Heart right ventricle (tissue), 16 donors: Measurements from ENCODE around the gene MAGOHB. TPM values are rescaled to one million over a fixed set of nuclear protein-coding genes. Genes with fewer than 3 reads are reported as not detected.

ENCODE experiments used
- ATAC-seq, 8 donors: fragments of 200-7000 bp; cut with Tn5 transposase; one replicate each; pipeline ENCODE4 v1.9.1; 2020; ENCODE audit warnings: mild to moderate bottlenecking in 8 of 8, moderate library complexity in 8 of 8, moderate number of reproducible peaks in 1 of 8
- DNase-seq, 2 donors: peaks; one replicate each; pipeline ENCODE4 v3.0.0-alpha.2; 2020
- H3K27ac ChIP-seq, 10 donors: fragments of 200-600 bp; sonication (generic) in 2 of 10; one replicate each; pipeline versions ENCODE4 v1.5.0 to v1.8.0; 2020 to 2022; ENCODE audit warnings: mild to moderate bottlenecking in 3 of 10
- H3K27me3 ChIP-seq, 7 donors: fragments of 200-600 bp; one replicate each; pipeline ENCODE4 v1.8.0; 2021 to 2022; ENCODE audit warnings: mild to moderate bottlenecking in 2 of 7
- H3K36me3 ChIP-seq, 9 donors: fragments of 200-600 bp; sonication (generic) in 1 of 9; one replicate each; pipeline versions ENCODE4 v1.5.0 to v1.8.0; 2020 to 2022; ENCODE audit warnings: mild to moderate bottlenecking in 2 of 9
- H3K4me1 ChIP-seq, 9 donors: fragments of 200-600 bp; sonication (generic) in 1 of 9; one replicate each; pipeline versions ENCODE4 v1.5.0 to v1.8.0; 2020 to 2022; ENCODE audit warnings: mild to moderate bottlenecking in 4 of 9
- H3K4me3 ChIP-seq, 10 donors: fragments of 200-600 bp; sonication (generic) in 2 of 10; one replicate each; pipeline versions ENCODE4 v1.5.0 to v1.8.0; 2020 to 2022; ENCODE audit warnings: mild to moderate bottlenecking in 7 of 10, moderate library complexity in 2 of 10
- H3K9me3 ChIP-seq, 11 donors: fragments of 200-600 bp in 10 of 11; sonication (generic) in 2 of 11; one replicate each; pipeline versions ENCODE4 v1.5.0 to v1.8.0; 2013 to 2022; ENCODE audit warnings: mild to moderate bottlenecking in 2 of 11, control low read depth in 1 of 11, moderate library complexity in 1 of 11
- WGBS, 2 donors: extraction: QIAGEN DNeasy Blood & Tissue Kit; methylation state at CpG; one replicate each; pipeline ENCODE4 v1.1.7; 2013; ENCODE audit warnings: inconsistent platforms in 1 of 2; 5-methylcytosine and 5-hydroxymethylcytosine counted together
- intact Hi-C, 10 donors: fragments of 100-400 bp; cut with DNase I; formaldehyde crosslinking; loops; one replicate each; pipeline versions ENCODE4 v1.11.1 to v1.14.2; 2022
- polyA plus RNA-seq, 2 donors: library from polyadenylated mRNA; stranded (reverse); fragments of 200-250 nt; gene quantifications; one replicate each; pipeline ENCODE4 v1.2.3, GENCODE V29; 2013
- total RNA-seq, 10 donors: library from RNA; stranded (reverse); fragmentation: NEBNext Ultra II Directional in 3 of 10; extraction: Animal tissue kit (Norgen Biotek cat#: 25700) in 3 of 10; gene quantifications; one replicate each; pipeline versions ENCODE4 v1.2.1 to v1.2.4, GENCODE V29; 2021 to 2023
- TF ChIP-seq, protein P1 (sequence below), 9 donors: fragments of 200-600 bp; sonication (generic) in 2 of 9; IDR thresholded peaks; one replicate each; pipeline versions ENCODE4 v1.5.0 to v1.8.0; 2021 to 2022; ENCODE audit warnings: antibody characterized with exemption in 9 of 9, mild to moderate bottlenecking in 5 of 9, moderate library complexity in 1 of 9
- donor health status: Arrhythmogenic right ventricular cardiomyopathy.
- donor health status: ischemic (EF 13 %, LVEDD 7.1; RV severe dilation, severe dysfunction).
- donor health status: healthy with polysubstance abuse.
- donor health status: DM: no; HTN: yes; CAD: no.
- donor health status: DM: no; HTN: no; CAD: no.
- donor health status: ischemic (EF 25% LVEDD 6.9; RV normal size, moderate dysfunction).
- donor health status: ischemic (EF 25% LVEDD 5.7; RV mildly dilated, moderate dysfunction).
- donor health status: healthy.
- donor health status: DM: yes; HTN: yes; CAD: no.
- donor health status: Ischemic cardiomyopathy.
- donor health status: ischemic (EF 35%, LVEDD 5.7; RV mildly dilated, moderate dysfunction).
- donor health status: nonischemic (EF 11% LVEDD 7.7; RV severe dilation, severe dysfunction).
- donor health status: DM: yes; HTN: yes; CAD: no.
- donor health status: PGD.
- donor health status: ischemic (EF 29% LVEDD 5.4; RV normal size, mild dysfunction).
- donor health status: nonischemic (EF 23%, LVEDD 6.1; RV moderate dilation, normal function).

MAGOHB gene
- total and polyA plus RNA-seq, 12 donors: 10.9 to 17.1 (median 13.5) TPM

DNA sequence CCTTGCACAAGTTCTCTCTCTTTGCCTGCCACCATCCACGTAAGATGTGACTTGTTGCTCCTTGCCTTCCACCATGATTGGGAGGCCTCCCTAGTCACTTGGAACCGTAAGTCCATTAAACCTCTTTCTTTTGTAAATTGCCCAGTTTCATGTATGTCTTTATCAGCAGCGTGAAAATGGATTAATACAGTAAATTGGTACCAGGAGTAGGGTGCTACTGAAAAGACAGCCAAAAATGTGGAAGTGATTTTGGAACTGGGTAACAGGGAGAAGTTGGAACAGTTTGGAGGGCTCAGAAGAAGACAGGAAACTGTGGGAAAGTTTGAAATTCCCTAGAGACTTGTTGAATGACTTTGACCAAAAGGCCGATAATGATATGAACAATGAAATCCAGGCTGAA, 32.5 kb upstream of the MAGOHB start:
- intact Hi-C loops: no loop called here
- WGBS, 2 donors: 43 to 48% methylated on average over 4 of the region's 4 CpGs
- Histone ChIP-seq H3K4me3 (no peak overlapping the region), H3K9me3 (peaks cover 0 to 30% (median 7%) of the 10 kb centered on the region in 11 donors), H3K36me3 (no peaks in the 10 kb centered on the region), H3K27me3 (peaks cover 0 to 2% (median 0%) of the 10 kb centered on the region in 7 donors), H3K27ac (no peak overlapping the region), H3K4me1 (no peaks in the 10 kb centered on the region)
- no peak for ATAC-seq
- TF ChIP-seq, protein P1, sequence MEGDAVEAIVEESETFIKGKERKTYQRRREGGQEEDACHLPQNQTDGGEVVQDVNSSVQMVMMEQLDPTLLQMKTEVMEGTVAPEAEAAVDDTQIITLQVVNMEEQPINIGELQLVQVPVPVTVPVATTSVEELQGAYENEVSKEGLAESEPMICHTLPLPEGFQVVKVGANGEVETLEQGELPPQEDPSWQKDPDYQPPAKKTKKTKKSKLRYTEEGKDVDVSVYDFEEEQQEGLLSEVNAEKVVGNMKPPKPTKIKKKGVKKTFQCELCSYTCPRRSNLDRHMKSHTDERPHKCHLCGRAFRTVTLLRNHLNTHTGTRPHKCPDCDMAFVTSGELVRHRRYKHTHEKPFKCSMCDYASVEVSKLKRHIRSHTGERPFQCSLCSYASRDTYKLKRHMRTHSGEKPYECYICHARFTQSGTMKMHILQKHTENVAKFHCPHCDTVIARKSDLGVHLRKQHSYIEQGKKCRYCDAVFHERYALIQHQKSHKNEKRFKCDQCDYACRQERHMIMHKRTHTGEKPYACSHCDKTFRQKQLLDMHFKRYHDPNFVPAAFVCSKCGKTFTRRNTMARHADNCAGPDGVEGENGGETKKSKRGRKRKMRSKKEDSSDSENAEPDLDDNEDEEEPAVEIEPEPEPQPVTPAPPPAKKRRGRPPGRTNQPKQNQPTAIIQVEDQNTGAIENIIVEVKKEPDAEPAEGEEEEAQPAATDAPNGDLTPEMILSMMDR (IDR thresholded peaks at IDR 0.05): no peak
- no peak for DNase-seq

DNA sequence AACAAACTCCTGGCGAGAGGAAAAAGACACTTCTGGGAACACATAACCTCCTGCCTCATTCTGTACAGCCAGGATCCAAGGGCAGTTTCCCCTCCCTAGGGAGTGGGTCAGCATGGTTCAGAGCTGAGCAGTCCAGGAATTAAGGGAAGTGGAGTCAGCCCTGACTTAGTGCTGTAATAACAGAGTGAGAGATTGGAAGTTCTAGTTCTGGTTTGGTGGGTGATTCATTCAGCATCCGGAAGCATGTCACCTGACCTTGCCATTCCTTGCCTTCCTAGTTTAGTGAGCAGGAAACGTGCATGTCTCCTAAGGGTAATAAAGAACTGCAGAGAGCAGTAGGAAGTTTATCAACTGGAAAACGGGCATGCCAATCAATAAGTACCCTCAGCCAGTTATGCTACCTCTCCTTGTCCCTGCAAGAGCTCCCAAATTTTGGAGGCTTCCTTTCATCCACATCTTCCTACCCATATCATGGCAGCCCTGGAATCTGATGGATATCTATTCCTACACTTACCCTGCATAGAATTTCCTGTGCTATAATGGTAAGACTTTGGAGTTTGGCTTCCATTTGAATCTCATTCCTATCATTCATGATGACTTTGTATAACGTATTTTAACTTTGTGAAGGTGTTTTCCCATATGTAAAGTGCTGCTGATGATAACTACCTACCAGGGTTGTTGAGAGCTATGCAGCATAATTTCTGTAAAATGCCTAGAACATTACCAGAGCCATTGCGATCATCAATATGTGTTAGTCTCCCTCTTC, 28.5 kb upstream of the MAGOHB start:
- intact Hi-C loops: no loop called here
- Histone ChIP-seq H3K36me3 (no peaks in the 10 kb centered on the region), H3K27me3 (peaks cover 0 to 9% (median 0%) of the 10 kb centered on the region in 7 donors)

DNA sequence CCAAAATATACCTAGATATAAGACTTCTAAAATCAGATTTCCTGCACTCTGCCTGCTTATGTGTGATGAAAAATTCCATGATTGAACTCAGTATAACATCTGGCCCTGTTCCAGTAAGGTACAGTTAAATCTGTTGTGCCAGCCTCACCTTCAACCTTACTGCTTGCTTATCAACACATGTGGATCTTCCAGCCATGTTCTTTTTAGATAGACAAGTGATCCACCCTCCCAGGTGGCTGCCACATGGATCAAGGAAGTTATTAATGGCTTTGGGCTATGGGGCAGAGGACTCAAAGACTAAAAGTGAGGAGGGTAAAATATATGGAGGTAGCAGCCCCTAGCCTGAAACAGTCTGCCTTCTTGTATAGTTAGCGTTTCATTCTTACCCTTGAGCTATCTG, 25.3 kb upstream of the MAGOHB start:
- Histone ChIP-seq H3K36me3 (no peaks in the 10 kb centered on the region), H3K27me3 (peaks cover 0 to 9% (median 0%) of the 10 kb centered on the region in 7 donors), H3K4me1 (no peaks in the 10 kb centered on the region), H3K9me3 (no peaks in the 10 kb centered on the region), H3K4me3 (no peak overlapping the region), H3K27ac (no peak overlapping the region)
- intact Hi-C loops: no loop called here
- DNase-seq: no peak
- no peak for ATAC-seq
- TF ChIP-seq, protein P1 (IDR thresholded peaks at IDR 0.05): no peak
- 93% methylated on average over 1 of the region's 1 CpG for WGBS, 2 donors

More for the DNA sequence above, 28.5 kb upstream of the MAGOHB start:
- TF ChIP-seq, protein P1 (IDR thresholded peaks at IDR 0.05): no peak
- no peak for DNase-seq
- ATAC-seq: peak in 2 of 8 donors; percentile 55 to 70
- Histone ChIP-seq H3K9me3 (peaks cover 0 to 23% (median 7%) of the 10 kb centered on the region in 11 donors), H3K4me1 (no peaks in the 10 kb centered on the region), H3K27ac (no peak overlapping the region), H3K4me3 (no peak overlapping the region)
- 55 to 63% methylated on average over 6 of the region's 6 CpGs for WGBS, 2 donors

DNA sequence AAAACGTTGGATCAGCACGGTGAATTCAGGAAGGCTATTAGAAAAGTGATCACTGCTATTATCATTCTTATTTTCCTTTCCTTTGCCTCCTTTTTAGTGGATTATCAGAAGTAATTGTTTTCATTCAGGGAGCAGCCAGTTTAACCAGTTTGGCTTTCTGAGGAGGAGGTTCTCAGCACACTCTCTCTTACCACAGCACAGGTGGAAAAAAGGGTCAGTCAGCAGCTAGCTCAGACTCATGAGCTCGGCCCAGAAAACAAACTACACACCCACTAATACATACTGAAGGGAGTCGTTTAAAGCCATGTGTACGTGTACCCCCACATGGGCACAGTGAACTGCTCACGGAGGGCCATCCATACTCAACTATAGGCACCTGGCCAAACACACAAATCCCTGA, 23.2 kb upstream of the MAGOHB start:
- intact Hi-C loops: no loop called here
- H3K27ac ChIP-seq: no peak overlapping the region
- WGBS, 2 donors: 61 to 68% methylated on average over 6 of the region's 6 CpGs
- H3K36me3 ChIP-seq: no peaks in the 10 kb centered on the region
- no peak overlapping the region for H3K4me3 ChIP-seq
- TF ChIP-seq, protein P1 (IDR thresholded peaks at IDR 0.05): no peak
- no peak for DNase-seq
- H3K9me3 ChIP-seq: no peaks in the 10 kb centered on the region
- peaks cover 0 to 9% (median 0%) of the 10 kb centered on the region in 7 donors for H3K27me3 ChIP-seq
- no peaks in the 10 kb centered on the region for H3K4me1 ChIP-seq
- ATAC-seq: no peak
